Testis (tissue), 3 donors: ENCODE measurements around the gene LARGE1. TPM values are rescaled to one million over a fixed set of nuclear protein-coding genes. Genes with fewer than 3 reads are reported as not detected.

Experiments
- DNase-seq: peaks from one replicate; pipeline ENCODE4 v3.0.0-alpha.2; 2019
- H3K27ac ChIP-seq, 2 donors: fragments of 200-600 bp; sonication (generic); one replicate each; pipeline ENCODE4 v1.5.1; 2019
- H3K27me3 ChIP-seq: fragments of 200-600 bp; sonication (generic); one replicate; pipeline ENCODE4 v1.5.1; 2019
- H3K36me3 ChIP-seq: fragments of 200-600 bp; sonication (generic); one replicate; pipeline ENCODE4 v1.5.1; 2017; ENCODE audit warnings: low read depth; ENCODE audit errors: missing control alignments
- H3K4me1 ChIP-seq: fragments of 200-600 bp; sonication (generic); one replicate; pipeline ENCODE4 v1.5.1; 2019
- H3K4me3 ChIP-seq, 2 donors: fragments of 200-600 bp; sonication (generic); one replicate each; pipeline ENCODE4 v1.5.1; 2017 to 2019
- H3K9me3 ChIP-seq: fragments of 200-600 bp; sonication (generic); one replicate; pipeline ENCODE4 v1.5.1; 2017
- CTCF ChIP-seq, 3 experiments: fragments of 450-650 bp in 2 of 3; fragments of 200-600 bp in 1 of 3; sonication (generic) in 1 of 3; IDR thresholded peaks; one replicate each; pipeline ENCODE4 v1.5.1; 2016 to 2019; ENCODE audit warnings: antibody characterized with exemption in 3 of 3, mild to moderate bottlenecking in 2 of 3, moderate library complexity in 1 of 3
- POLR2A ChIP-seq: fragments of 450-650 bp; IDR thresholded peaks from one replicate; pipeline ENCODE4 v1.6.1; 2017; ENCODE audit warnings: antibody characterized with exemption, mild to moderate bottlenecking, moderate library complexity
- WGBS, 2 donors: methylation state at CpG; one replicate each; pipeline ENCODE4 v1.1.5; 2018; 5-methylcytosine and 5-hydroxymethylcytosine counted together
- intact Hi-C: fragments of 100-400 bp; cut with DNase I; formaldehyde crosslinking; loops from one replicate; pipeline ENCODE4 v1.15.1; 2023; ENCODE audit warnings: low total_unique reads
- polyA plus RNA-seq: library from polyadenylated mRNA; stranded (reverse); fragments of 350-450 nt; fragmentation: Illumina TruSeq; extraction: RNeasy Lipid Tissue Mini Kit (QIAGEN cat#74804); gene quantifications from one replicate; pipeline ENCODE4 v1.2.3, GENCODE V29; 2014; ENCODE audit warnings: low read depth, low replicate concordance; ENCODE audit not compliant: insufficient read depth
- total RNA-seq, 2 donors: library from RNA; depleted of rRNA; stranded (reverse); fragments of >200 nt; gene quantifications; one replicate each; pipeline ENCODE4 v1.2.3, GENCODE V29; 2016

The LARGE1 gene
- total and polyA plus RNA-seq, 3 donors from 2014 or later = 19.5 to 27.3 (median 21.8) TPM

- no peaks in the 10 kb centered on the region for H3K9me3 ChIP-seq
- no peaks in the 10 kb centered on the region for H3K36me3 ChIP-seq
- no peak overlapping the region for H3K27ac ChIP-seq
- H3K4me1 ChIP-seq = peaks cover 8% of the 10 kb centered on the region
- WGBS, 2 donors = 34 to 55% methylated on average over 3 of the region's 3 CpGs
- no peaks in the 10 kb centered on the region for H3K27me3 ChIP-seq
- no peak overlapping the region for H3K4me3 ChIP-seq
- no peak for DNase-seq
- TF ChIP-seq POLR2A = no peak
- TF ChIP-seq CTCF (IDR thresholded peaks at IDR 0.05) = no peak
- intact Hi-C loops = no loop called here
These were observed 407.4 kb downstream of the LARGE1 start for GRCh38 chr22:33512908-33513307.

GRCh38 chr22:33510429-33510904 lies 409.8 kb downstream of the LARGE1 start:
- Histone ChIP-seq H3K27ac (no peak overlapping the region), H3K27me3 (no peaks in the 10 kb centered on the region), H3K36me3 (no peaks in the 10 kb centered on the region), H3K9me3 (no peaks in the 10 kb centered on the region), H3K4me3 (no peak overlapping the region), H3K4me1 (peaks cover 8% of the 10 kb centered on the region)
- TF ChIP-seq CTCF (IDR thresholded peaks at IDR 0.05) = no peak
- no peak for TF ChIP-seq POLR2A
- 88 to 93% methylated on average over 4 to 6 of the region's 6 CpGs for WGBS, 2 donors
- no peak for DNase-seq
- intact Hi-C loops = no loop called here

- no peaks in the 10 kb centered on the region for H3K9me3 ChIP-seq
- H3K27me3 ChIP-seq = no peaks in the 10 kb centered on the region
- intact Hi-C loops = no loop called here
- TF ChIP-seq POLR2A = no peak
- TF ChIP-seq CTCF (IDR thresholded peaks at IDR 0.05) = no peak
- no peak overlapping the region for H3K4me3 ChIP-seq
- no peak overlapping the region for H3K27ac ChIP-seq
- H3K36me3 ChIP-seq = no peaks in the 10 kb centered on the region
- H3K4me1 ChIP-seq = no peaks in the 10 kb centered on the region
- no peak for DNase-seq
- WGBS, 2 donors = 85 to 90% methylated on average over 7 of the region's 7 CpGs
These were observed 415.2 kb downstream of the LARGE1 start for GRCh38 chr22:33504941-33505625.

GRCh38 chr22:33496112-33496511 lies 424.2 kb downstream of the LARGE1 start:
- Histone ChIP-seq H3K36me3 (no peaks in the 10 kb centered on the region), H3K27me3 (no peaks in the 10 kb centered on the region), H3K9me3 (no peaks in the 10 kb centered on the region), H3K4me1 (no peaks in the 10 kb centered on the region), H3K4me3 (no peak overlapping the region), H3K27ac (no peak overlapping the region)
- WGBS, 2 donors = 93 to 95% methylated on average over 5 of the region's 5 CpGs
- no peak for TF ChIP-seq POLR2A
- TF ChIP-seq CTCF (IDR thresholded peaks at IDR 0.05) = no peak
- no peak for DNase-seq
- intact Hi-C loops = no loop called here
